Esophagus squamous epithelium (tissue), 5 donors: ENCODE data around the gene TMF1. TPM values are rescaled to one million over a fixed set of nuclear protein-coding genes. Genes with fewer than 3 reads are reported as not detected.
A peak's percentile ranks its signal among the peaks of the same experiment; 100 is the strongest.

ENCODE experiments used
- DNase-seq: peaks from one replicate; lab custom pipeline; 2025; lab: John Stamatoyannopoulos, UW
- H3K27ac ChIP-seq, 4 donors: fragments of 200-600 bp; sonication (generic); one replicate each; pipeline ENCODE4 v1.5.1; 2016 to 2019; ENCODE audit warnings: mild to moderate bottlenecking in 1 of 4
- H3K27me3 ChIP-seq, 4 donors: fragments of 200-600 bp; sonication (generic); 1 replicate in 3 of 4; 2 replicates in 1 of 4; pipeline versions ENCODE4 v1.5.1 to v1.6.0; 2017 to 2021; ENCODE audit warnings: antibody characterized with exemption in 1 of 4
- H3K36me3 ChIP-seq, 3 donors: fragments of 200-600 bp; sonication (generic); one replicate each; pipeline ENCODE4 v1.5.1; 2016 to 2019
- H3K4me1 ChIP-seq, 3 donors: fragments of 200-600 bp; sonication (generic); one replicate each; pipeline ENCODE4 v1.5.1; 2017 to 2019
- H3K4me3 ChIP-seq, 4 donors: fragments of 200-600 bp; sonication (generic); 1 replicate in 3 of 4; 2 replicates in 1 of 4; pipeline ENCODE4 v1.5.1; 2016 to 2019; ENCODE audit warnings: mild to moderate bottlenecking in 2 of 4, moderate library complexity in 1 of 4
- H3K9me3 ChIP-seq, 3 donors: fragments of 200-600 bp; sonication (generic); one replicate each; pipeline ENCODE4 v1.5.1; 2016 to 2019
- POLR2A ChIP-seq, 4 donors: fragments of 450-650 bp; IDR thresholded peaks; one replicate each; pipeline ENCODE4 v1.6.1; 2017; ENCODE audit warnings: antibody characterized with exemption in 4 of 4, mild to moderate bottlenecking in 4 of 4, moderate library complexity in 3 of 4
- WGBS, 2 donors: methylation state at CpG; one replicate each; pipeline ENCODE4 v1.1.5; 2018; 5-methylcytosine and 5-hydroxymethylcytosine counted together
- intact Hi-C: fragments of 100-400 bp; cut with DNase I; formaldehyde crosslinking; loops from one replicate; pipeline ENCODE4 v1.15.0; 2022
- total RNA-seq, 4 donors: library from RNA; depleted of rRNA; stranded (reverse); fragments of >200 nt; gene quantifications; one replicate each; pipeline ENCODE4 v1.1.0, GENCODE V29; 2016
- TF ChIP-seq, protein P1 (sequence below), 6 experiments: fragments of 450-650 bp in 4 of 6; fragments of 200-600 bp in 2 of 6; sonication (generic) in 2 of 6; IDR thresholded peaks; one replicate each; pipeline ENCODE4 v1.5.1; 2016 to 2019; ENCODE audit warnings: antibody characterized with exemption in 6 of 6, mild to moderate bottlenecking in 4 of 6, moderate library complexity in 4 of 6
- donor health status: DM: yes; HTN: yes; CAD: no.

Gene TMF1
- total RNA-seq, 4 donors from 2014 or later: 13.3 to 30.1 (median 19.4) TPM

DNA sequence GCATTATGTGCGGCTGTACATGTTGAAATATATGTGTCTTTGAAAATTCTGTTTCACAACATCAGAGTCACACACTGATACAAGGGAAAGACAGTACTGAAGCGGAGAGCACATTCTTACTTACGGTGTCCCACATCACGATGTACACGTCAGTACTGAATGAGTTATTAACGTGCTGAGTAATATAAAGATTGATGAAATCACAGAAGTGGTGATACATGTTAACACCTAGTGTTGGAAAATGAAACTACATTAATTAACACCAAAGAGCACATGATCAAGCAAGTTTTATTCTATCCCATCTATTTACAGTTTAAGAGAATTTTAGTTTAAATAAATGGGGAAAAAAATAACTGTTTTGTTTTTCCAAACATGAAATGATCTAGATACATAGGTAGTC, 54.2 kb downstream of the TMF1 start:
- Histone ChIP-seq H3K9me3 (no peaks in the 10 kb centered on the region), H3K27ac (no peak overlapping the region), H3K4me1 (peaks cover 0 to 13% (median 6%) of the 10 kb centered on the region in 3 donors), H3K4me3 (no peak overlapping the region), H3K27me3 (no peaks in the 10 kb centered on the region), H3K36me3 (peaks cover 0 to 97% (median 35%) of the 10 kb centered on the region in 3 donors)
- intact Hi-C loops: no loop called here
- TF ChIP-seq POLR2A (IDR thresholded peaks at IDR 0.05): no peak
- TF ChIP-seq, protein P1, sequence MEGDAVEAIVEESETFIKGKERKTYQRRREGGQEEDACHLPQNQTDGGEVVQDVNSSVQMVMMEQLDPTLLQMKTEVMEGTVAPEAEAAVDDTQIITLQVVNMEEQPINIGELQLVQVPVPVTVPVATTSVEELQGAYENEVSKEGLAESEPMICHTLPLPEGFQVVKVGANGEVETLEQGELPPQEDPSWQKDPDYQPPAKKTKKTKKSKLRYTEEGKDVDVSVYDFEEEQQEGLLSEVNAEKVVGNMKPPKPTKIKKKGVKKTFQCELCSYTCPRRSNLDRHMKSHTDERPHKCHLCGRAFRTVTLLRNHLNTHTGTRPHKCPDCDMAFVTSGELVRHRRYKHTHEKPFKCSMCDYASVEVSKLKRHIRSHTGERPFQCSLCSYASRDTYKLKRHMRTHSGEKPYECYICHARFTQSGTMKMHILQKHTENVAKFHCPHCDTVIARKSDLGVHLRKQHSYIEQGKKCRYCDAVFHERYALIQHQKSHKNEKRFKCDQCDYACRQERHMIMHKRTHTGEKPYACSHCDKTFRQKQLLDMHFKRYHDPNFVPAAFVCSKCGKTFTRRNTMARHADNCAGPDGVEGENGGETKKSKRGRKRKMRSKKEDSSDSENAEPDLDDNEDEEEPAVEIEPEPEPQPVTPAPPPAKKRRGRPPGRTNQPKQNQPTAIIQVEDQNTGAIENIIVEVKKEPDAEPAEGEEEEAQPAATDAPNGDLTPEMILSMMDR (IDR thresholded peaks at IDR 0.05): peak in 1 of 6 experiments; percentile 30
- 60 to 71% methylated on average over 6 of the region's 6 CpGs for WGBS, 2 donors
- no peak for DNase-seq

DNA sequence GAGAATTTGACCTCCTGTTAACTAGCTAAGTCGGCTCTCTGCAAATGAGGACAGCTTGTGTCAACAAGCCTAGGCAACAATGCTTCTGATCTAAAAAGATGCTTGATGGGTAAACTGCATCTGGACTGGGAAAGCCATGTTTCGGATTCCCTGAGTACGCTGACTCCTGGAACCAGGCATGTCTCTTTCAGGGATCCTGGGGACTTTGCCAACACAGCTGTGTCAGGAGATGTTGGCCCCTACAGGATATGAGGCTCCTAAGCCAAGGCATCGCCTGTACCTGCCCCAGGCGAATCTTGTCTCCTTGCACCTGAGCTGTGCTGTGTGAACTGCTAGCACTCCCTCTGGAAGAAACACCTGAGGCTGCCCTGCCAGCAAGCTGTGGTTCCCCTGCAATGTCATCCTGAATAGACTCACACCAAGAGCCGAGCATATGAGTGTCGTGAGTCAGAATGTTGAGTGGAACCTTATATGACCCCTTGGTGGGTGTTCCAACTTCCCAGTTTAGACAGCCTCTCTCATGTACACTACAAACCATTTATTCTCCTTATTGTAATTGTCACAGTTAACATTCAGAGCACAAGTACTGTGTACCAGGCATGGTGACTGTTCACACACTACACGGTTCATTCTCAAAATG, 55.7 kb downstream of the TMF1 start:
- no peaks in the 10 kb centered on the region for H3K9me3 ChIP-seq

DNA sequence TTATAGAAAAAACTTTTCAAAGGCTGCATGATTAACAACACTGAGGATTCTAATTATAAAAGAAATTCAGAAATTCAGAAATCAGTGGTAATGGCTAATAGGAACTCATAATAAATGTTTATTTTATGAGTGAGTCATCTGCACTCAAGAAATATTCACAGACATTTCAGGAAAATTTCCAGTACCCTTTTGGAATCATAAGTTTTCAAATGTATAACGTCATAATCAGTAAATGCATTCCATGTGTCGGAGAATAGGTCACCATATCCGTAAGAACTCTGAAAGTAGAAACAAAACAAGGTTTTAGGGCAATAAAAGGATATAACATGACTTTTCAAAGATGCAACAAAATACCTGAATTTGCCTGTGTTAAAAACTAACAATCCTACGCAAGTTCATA, 63.4 kb downstream of the TMF1 start:
- Histone ChIP-seq H3K27me3 (no peaks in the 10 kb centered on the region), H3K36me3 (peaks cover 10 to 99% (median 12%) of the 10 kb centered on the region in 3 donors), H3K4me1 (no peaks in the 10 kb centered on the region), H3K4me3 (no peak overlapping the region), H3K9me3 (no peaks in the 10 kb centered on the region), H3K27ac (no peak overlapping the region)
- WGBS, 2 donors: 76 to 83% methylated on average over 4 of the region's 4 CpGs
- intact Hi-C loops: no loop called here
- DNase-seq: no peak
- no peak for TF ChIP-seq POLR2A (IDR thresholded peaks at IDR 0.05)
- TF ChIP-seq, protein P1 (IDR thresholded peaks at IDR 0.05): no peak

More for the DNA sequence above, 55.7 kb downstream of the TMF1 start:
- intact Hi-C loops: no loop called here
- Histone ChIP-seq H3K36me3 (peaks cover 0 to 97% (median 27%) of the 10 kb centered on the region in 3 donors), H3K4me3 (no peak overlapping the region), H3K4me1 (peaks cover 0 to 13% (median 6%) of the 10 kb centered on the region in 3 donors), H3K27ac (no peak overlapping the region), H3K27me3 (no peaks in the 10 kb centered on the region)
- no peak for DNase-seq
- TF ChIP-seq, protein P1 (IDR thresholded peaks at IDR 0.05): no peak
- no peak for TF ChIP-seq POLR2A (IDR thresholded peaks at IDR 0.05)
- WGBS, 2 donors: 43 to 50% methylated on average over 7 to 8 of the region's 8 CpGs

DNA sequence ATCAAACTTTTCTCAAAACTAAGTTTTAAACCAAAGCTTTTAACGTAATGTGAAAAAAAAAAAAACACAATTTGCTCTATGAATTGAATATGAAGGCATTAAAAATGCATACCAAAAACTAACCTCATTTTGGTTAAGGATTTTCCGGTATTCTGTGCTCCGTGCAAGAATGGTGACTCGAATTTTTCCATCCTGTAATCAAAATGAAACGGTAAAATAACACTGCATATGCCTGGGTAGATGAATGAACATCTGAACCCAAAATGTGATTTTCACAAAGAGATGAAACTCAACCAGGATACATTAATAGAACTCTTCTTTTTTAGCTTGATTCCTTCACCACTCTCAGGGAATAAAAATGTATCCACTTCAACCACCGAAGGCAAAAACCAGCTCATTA, 64.8 kb downstream of the TMF1 start:
- Histone ChIP-seq H3K27ac (no peak overlapping the region), H3K36me3 (peaks cover 10 to 99% (median 11%) of the 10 kb centered on the region in 3 donors), H3K9me3 (no peaks in the 10 kb centered on the region), H3K27me3 (no peaks in the 10 kb centered on the region), H3K4me1 (no peaks in the 10 kb centered on the region), H3K4me3 (no peak overlapping the region)
- WGBS, 2 donors: 74 to 75% methylated on average over 6 of the region's 6 CpGs
- no peak for DNase-seq
- intact Hi-C loops: no loop called here
- TF ChIP-seq, protein P1 (IDR thresholded peaks at IDR 0.05): no peak
- TF ChIP-seq POLR2A (IDR thresholded peaks at IDR 0.05): no peak

DNA sequence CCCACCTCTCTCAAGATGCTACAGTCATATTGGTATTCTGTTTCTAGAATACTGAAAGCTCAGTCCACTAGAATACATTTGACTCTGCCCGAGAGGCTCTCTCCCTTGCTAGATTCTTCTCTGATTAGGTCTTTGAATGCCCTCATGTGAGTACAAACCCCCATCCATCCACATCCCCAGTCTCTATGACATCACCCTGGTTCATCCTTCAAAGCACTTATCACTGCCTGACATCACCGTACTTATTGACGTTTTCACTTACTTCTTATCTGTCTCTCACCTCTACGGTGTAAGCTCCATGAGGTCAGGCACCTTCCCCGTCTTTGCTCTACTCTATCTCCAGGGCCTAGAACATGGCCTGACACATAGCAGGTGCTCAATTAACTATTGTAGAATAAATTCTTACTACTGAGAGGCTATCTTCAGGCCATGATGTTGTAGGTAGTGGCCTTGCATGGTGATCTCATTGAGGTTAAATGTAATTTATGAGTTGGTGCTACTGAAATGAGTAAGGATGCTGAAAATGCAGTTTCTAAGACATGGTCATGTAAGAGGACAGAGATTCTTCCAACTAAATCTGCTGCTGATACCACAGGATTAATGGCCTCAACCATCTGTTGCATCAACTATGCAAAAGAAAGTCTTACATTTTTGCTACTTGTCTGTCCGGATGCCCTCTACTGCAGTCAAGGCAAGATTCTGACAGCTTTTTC, 65.5 kb downstream of the TMF1 start:
- intact Hi-C loops: no loop called here
- TF ChIP-seq POLR2A (IDR thresholded peaks at IDR 0.05): no peak
- TF ChIP-seq, protein P1 (IDR thresholded peaks at IDR 0.05): no peak
- no peak overlapping the region for H3K4me3 ChIP-seq
- DNase-seq: no peak
- peaks cover 10 to 99% (median 14%) of the 10 kb centered on the region in 3 donors for H3K36me3 ChIP-seq
- H3K9me3 ChIP-seq: no peaks in the 10 kb centered on the region
- WGBS, 2 donors: 91 to 93% methylated on average over 6 of the region's 6 CpGs
- no peak overlapping the region for H3K27ac ChIP-seq
- H3K27me3 ChIP-seq: no peaks in the 10 kb centered on the region
- H3K4me1 ChIP-seq: no peaks in the 10 kb centered on the region
